Left cardiac atrium (tissue), 4 donors: Measurements from ENCODE around the gene NDUFS7. TPM values are rescaled to one million over a fixed set of nuclear protein-coding genes. Genes with fewer than 3 reads are reported as not detected.

Experiments
- ATAC-seq, 2 donors: fragments of 200-7000 bp; cut with Tn5 transposase; one replicate each; pipeline ENCODE4 v1.9.1; 2020; ENCODE audit warnings: mild to moderate bottlenecking in 2 of 2, moderate library complexity in 2 of 2
- DNase-seq: peaks from one replicate; pipeline ENCODE4 v3.0.0-alpha.2; 2020
- intact Hi-C, 2 donors: fragments of 100-400 bp; cut with DNase I; formaldehyde crosslinking; loops; one replicate each; pipeline versions ENCODE4 v1.14.1 to v1.15.1; 2022 to 2023
- total RNA-seq, 2 donors: library from RNA; stranded (reverse); fragmentation: NEBNext Ultra II Directional; extraction: Animal tissue kit (Norgen Biotek cat#: 25700); gene quantifications; one replicate each; pipeline ENCODE4 v1.2.1, GENCODE V29; 2021
- donor health status: DM: no; HTN: yes; CAD: no.
- donor health status: DM: no; HTN: yes; CAD: no; lungs with severe emphysema.
- donor health status: DM: yes; HTN: yes; CAD: no.
- donor health status: Dilated cardiomyopathy.

The NDUFS7 gene
- total RNA-seq, 2 donors from 2014 or later = 240 to 267 TPM

DNA sequence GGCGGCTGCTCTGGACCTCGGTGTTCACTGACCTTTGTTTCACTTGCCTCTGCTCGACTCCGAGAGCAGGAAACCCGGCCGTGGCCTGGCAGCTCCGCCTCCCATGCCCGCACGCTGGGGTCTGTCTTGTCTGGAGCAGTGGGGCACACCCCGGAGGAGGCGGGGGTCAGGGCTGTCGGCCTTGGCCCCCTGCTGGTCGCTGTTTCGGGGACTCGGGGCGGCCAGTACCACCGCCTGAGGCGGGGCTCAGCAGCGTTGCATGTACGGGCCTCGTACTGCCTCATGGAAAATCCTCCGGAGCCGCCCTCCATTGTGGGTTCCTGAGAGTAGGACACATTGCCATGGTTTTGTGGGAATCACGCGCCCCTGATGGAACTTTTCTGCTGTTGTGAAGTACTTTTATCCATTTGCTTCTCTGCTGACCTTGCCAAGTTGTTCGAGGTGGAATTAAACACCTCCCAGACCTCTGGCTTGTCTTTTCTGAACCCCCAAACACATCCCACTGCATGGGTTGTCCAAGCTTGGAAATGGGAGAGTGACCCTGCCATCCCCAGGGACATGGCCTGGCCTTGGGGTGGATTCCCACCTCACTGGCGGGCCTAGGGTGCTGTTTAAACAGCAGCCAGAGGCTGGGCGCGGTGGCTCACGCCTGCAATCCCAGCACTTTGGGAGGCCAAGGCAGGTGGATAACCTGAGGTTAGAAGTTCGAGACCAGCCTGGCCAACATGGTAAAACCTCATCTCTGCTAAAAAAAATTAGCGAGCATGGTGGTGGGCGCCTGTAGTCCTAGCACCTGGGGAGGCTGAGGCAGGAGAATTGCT is 5.5 kb upstream of the NDUFS7 start:
- ATAC-seq (no peak), DNase-seq (no peak)
- intact Hi-C loops = no loop called here

DNA sequence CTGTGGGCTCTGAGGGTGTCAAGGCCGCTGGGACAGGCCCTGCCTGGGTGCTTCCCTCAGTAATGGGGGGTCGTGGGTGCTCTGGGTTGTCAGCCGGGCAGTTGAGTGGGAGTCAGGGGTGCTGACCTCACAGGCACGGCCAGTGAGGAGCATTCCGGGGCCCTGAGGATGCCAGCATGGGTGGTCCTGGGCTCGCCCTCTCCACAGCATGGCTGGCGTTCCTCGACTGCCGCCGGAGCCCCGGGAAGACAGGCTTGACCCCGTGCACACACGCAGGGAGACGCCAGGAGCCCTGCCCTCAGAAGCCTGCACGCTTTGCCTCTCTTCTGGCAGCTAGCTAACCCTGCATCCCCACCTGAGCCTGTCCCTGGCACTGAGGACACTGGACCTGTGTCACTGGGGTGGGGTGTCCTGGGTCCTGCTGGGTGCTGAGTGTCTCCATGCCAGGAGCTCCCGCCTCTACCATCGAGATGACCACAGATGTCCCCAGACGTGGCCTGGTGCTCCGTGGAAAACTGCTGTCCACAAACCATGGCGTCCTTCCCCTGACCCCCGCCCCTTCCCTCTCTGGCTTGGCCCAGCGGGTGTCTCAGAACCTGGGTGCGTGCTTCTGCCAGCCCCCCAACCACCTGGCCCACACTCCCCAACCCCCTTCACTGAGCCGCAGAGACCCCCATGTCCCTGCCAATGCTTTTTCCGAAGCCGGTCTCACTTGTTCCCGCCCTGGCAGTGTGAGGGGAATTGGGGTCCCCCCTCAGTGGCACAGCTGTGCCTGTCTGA is 4.4 kb upstream of the NDUFS7 start:
- intact Hi-C loops = no loop called here
- ATAC-seq = no peak
- no peak for DNase-seq

DNA sequence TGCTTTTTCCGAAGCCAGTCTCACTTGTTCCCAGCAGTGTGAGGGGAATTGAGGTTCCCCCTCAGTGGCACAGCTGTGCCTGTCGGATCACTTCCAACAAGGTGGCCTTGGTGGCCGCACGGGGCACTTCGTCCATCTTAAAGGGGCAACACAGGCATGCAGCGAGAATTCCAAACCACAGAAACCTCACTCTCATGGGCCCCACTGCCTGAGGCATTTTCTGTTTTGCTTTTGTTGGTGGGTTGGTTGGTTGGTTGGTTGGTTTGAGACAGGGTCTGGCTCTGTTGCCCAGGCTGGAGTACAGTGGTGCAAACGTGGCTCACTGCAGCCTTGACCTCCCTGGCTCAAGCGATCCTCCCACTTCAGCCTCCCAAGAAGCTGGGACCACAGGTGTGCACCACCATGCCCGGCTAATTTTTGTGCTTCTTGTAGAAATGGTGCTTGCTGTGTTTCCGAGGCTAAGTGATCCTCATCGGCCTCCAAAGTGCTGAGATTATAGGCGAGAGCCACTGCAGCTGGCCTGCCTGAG is 3.7 kb upstream of the NDUFS7 start:
- ATAC-seq (no peak), DNase-seq (no peak)
- intact Hi-C loops = no loop called here

DNA sequence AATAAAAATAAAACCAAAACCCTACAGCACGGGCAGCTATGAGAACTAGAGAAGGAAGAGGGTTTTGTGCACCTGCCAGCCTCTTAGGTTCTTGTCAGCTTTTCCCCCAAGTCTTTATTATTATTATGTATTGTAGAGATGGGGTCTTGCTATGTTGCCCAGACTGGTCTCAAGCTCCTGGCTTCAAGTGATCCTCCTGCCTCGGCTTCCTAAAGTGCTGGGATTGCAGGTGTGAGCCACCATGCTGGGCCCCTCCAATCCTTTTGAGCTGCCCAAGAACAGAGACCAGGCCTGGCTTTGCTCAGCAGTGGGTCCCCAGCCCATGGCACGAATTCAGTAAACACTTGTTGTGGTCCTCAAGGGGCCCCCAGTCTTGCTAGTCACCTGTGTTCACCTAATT is 1.5 kb upstream of the NDUFS7 start:
- intact Hi-C loops = no loop called here
- DNase-seq (no peak), ATAC-seq (no peak)

DNA sequence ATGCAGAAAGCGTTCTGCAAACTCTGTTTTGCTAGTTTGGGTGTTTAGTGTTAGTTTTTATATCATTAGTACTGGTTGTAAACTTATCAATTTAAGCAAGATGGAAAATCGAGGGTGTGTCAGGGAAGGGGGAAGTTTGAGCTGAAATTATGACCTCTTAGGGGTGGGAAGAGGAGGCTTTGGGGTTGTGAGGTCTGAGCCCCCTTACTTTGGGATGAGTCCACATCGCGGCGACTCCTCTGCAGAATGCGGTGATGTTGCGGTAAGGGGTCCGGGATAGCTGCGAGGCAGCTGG is 743 bp upstream of the NDUFS7 start:
- no peak for DNase-seq
- intact Hi-C loops = no loop called here
- ATAC-seq = no peak

DNA sequence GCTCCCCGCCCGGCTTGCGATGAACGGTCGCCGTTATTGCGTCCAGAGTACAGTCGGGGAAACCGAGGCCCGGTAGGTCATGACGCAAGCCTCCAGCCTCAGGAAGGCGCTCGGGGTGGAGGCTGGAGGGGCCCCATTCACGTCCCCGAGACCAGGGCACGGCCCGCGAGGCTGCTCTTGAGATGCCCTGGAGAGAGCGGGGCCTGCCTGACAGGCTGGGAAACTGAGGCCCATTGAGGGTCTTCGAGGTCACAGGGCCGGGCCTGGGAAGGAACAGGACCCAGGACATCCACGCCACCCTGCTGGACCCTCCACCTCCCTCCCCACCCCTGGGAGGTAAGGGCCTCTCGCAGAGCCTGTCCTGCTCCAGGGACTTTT is 367 bp downstream of the NDUFS7 start:
- peak in 1 of 2 donors; percentile 1 for ATAC-seq
- intact Hi-C loops = no loop called here
- no peak for DNase-seq

DNA sequence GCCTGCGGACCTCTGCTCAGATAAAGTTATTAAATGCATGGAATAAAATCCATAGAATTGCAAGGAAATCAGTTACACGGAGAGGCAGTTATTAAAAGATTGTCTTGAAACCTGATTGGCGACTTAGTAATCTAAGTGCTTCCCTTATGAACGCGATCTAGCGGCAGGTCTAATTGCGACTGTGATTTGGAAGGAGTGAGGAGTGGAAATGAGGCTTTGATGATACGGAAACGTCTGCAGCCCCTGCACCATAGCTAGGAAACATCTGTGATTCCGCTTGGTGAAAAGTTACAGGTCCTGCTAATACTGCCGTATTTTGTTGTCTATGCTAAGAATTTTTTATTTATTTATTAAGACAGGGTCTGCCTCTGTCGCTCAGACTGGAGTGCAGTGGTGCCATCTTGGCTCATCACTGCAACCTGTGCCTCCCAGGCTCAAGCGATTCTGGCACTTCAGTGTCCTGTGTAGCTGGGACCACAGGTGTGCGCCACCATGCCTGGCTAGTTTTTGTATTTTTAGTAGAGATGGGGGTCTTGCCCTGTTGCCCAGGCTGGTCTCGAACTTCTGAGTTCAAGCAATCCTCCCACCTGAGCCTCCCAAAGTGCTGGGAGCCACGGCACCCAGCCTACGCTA is 887 bp downstream of the NDUFS7 start:
- no peak for DNase-seq
- intact Hi-C loops = no loop called here
- no peak for ATAC-seq

DNA sequence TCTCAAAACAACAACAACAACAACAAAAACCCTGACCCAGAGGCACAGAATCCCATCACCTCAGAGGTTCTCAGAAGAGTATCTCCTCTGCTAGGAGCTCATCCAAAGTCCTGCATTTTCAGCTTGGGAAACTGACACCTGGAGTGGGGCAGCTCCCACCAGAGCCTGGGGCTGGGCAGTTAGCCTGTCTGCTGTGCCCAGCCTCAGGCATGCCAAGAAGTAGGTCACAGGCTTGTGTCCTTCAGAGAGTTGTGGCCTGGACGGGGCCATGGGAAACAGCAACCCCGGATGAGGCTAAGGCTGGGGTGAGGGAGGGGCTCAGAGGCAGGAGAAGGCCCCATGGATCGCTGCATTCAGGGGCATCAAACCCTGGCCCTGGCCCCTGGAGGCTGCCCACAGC is 2.1 kb downstream of the NDUFS7 start:
- DNase-seq = no peak
- no peak for ATAC-seq
- intact Hi-C loops = no loop called here

DNA sequence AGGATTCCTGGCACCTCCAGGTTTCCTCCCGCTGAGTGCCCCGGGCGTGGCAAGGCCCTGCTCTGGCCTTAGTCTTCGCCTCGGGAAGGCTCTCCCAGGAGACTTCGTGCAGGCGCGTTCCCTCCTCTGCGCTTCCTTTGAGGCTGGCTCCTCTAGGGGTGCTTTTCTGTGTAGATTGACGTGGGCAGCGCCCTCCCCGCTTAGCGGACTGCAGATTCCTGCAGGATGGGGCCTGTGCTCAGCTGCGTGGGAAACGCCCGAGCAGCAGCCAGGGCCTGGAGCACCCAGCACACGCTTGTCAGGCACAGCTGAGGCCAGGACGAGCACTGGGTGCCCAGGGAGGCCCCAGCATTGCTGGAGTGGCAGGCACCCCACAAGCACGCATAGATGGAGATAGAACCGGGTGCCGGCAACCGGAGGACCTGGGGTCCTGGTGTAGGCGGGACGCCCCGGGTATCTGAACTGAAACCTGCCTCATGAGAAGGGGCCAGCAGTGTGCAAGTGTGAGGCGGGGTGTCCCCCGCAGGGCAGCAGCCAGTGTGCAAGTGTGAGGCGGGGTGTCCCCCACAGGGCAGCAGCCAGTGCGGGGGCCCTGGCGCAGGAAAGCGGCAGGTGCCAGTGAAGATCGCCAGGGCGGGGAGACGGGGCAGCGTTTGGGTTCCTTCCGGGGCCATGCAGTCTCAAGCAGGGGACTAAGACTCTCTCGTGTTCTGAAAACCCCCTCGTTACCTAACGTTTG is 3.4 kb downstream of the NDUFS7 start:
- intact Hi-C loops = no loop called here
- no peak for ATAC-seq
- no peak for DNase-seq

DNA sequence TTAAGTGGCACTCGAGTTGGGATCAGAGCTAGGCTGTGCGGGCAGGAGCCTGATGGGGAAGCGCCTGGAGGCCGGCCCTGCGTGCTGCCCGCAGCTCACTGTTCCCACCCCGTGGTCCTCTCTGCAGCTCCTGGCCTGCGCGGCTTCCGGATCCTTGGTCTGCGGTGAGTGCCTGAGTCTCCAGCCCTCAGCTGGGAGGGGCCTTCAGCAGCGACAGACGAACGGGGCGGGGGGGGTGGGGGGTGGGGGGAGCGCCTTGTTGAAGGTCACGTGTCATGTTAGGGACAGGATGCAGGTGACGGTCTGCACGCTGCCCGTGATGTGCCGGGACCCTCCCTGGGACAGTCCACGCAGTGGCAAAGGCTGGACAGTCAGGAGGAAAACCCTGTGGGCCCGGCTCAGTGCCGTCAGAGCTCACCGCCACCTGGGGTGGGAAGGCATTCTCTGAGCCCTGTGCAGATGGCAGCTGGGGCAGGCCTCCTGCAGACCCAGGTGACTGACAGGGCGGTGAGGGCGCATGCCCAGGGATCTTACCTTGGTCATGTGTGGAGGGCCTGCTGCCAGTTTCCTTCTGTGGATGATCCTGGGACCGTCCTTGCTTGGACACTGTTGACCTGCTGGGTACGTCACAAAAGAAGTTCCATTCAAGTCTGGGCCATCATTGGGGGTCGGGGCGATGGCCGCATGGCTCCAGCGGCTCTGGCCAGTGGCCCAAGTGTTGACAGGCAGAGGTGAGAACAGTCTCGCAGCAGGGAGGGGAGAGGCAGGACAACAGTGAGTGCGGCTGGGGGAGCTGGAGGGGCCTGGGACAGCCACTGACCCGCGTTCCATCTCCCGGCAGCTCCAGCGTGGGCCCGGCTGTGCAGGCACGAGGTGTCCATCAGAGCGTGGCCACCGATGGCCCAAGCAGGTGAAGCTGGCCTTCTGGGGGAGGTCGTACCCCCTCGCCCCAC is 4.3 kb downstream of the NDUFS7 start:
- no peak for DNase-seq
- ATAC-seq = peak; percentile 2 to 14
- intact Hi-C loops = no loop called here

DNA sequence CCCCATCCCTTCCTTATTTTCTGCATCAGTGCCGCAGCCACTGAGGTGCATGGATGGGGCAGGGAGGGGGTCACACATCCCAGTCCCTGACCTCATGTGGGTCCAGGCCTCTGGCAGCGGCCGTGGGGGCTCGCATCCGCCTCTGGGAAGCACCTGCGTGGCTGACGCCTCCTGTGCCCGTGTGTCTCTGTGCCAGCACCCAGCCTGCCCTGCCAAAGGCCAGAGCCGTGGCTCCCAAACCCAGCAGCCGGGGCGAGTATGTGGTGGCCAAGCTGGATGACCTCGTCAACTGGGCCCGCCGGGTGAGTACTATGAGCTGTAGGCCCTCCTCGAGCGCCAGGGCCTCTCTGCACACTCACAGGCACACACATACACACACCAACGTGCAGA is 4.9 kb downstream of the NDUFS7 start:
- intact Hi-C loops = no loop called here
- ATAC-seq (no peak), DNase-seq (no peak)

DNA sequence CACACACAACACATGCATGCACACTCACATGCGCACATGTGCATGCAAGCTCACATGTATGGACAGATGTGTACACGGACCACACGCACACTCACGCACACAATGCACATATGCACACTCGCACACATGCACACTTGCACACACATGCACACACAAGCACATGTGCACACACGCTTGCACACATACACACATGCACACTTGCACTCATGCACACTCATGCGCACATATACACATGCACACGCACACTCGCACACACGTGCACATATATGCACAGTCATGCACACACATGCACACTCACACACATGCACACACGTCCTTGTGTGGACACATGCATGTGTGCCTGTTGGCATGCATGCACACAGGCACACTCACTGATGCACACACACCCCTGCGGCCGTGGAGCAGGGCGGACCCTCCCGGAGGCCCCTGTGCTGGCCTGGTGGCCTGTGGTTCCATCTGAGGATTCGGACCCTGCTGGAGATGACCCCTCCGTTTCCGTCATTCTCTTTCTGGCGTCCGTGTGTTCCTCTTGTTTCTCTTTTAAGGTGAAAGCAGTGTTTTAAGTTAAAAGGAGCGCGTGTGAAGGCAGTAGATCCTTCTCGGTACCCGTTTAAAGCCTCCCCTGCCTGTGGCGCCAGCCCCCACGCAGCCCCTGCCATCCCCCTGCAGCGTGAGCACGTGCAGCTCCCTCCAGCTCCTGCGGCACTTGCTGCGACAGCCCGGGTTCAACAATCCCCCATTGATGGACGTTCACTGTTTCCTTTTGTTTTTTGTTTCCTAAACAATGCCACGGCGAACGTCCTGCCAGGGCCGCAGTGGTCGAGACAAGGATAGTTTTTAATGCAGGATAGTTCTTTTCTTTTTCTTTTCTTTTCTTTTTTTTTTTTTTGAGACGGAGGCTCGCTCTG is 5.6 kb downstream of the NDUFS7 start:
- ATAC-seq (no peak), DNase-seq (no peak)
- intact Hi-C loops = no loop called here

DNA sequence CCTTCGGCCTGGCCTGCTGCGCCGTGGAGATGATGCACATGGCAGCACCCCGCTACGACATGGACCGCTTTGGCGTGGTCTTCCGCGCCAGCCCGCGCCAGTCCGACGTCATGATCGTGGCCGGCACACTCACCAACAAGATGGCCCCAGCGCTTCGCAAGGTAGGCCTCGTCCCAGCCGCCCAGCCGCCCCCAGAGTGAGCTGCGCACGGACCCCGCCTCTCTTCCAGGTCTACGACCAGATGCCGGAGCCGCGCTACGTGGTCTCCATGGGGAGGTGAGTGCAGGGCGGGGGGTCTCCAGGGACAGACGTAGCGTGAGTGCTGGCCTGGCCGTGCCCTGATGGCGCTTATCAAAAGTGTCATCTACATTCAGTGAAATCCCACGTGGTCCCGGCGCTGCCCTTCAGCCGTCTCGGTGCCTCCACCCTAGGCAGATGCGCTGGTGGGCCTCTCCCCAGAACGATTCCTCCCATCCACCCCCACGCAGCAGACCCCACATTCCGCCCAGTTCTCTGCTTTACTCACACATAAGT is 7.2 kb downstream of the NDUFS7 start:
- intact Hi-C loops = no loop called here

DNA sequence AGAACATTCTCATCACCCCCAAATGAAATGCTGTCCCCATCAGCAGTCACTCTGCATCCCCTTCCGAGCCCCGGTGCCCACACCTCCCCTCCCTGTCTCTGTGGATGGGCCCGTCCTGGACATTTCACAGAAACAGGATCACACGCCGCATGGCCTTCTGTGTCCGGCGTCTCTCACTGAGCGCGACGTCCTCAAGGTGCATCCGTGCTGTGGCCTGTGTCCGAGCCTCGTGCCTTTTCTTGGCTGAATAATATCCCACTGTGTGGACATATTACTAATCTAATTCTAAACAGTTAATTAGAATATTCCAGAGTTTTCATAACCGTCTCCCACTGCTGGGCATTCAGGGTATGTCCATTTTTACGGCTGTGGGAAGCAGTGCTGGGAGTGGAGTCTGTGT is 8.7 kb downstream of the NDUFS7 start:
- no peak for ATAC-seq
- intact Hi-C loops = no loop called here
- DNase-seq = no peak

More for the DNA sequence above, 7.2 kb downstream of the NDUFS7 start:
- DNase-seq = no peak
- no peak for ATAC-seq

DNA sequence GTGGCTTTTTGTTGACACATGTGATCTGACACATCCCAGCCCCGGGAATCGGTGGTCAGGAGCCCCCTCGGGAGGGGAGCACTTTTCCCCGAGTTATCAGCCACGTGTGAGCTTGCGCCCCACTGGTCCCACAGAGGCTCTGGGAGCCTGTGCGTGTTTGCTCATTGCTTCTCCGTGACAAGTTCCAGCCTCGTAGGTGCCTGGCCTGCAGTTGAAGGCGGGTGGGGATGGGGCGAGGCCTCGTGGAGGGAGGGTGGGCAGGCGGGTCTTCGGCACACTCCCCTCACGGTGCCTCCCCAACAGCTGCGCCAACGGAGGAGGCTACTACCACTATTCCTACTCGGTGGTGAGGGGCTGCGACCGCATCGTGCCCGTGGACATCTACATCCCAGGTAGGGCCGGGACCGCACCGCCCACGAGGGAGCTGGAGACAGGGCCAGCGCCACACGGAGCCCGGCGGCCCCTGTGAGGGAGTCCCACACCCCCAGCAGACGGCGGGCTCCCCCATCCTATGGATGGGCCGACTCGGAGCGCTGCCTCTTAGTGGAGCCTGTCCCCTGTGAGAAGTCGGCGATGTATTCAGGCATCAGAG is 9.3 kb downstream of the NDUFS7 start:
- intact Hi-C loops = no loop called here
- ATAC-seq (no peak), DNase-seq (no peak)

DNA sequence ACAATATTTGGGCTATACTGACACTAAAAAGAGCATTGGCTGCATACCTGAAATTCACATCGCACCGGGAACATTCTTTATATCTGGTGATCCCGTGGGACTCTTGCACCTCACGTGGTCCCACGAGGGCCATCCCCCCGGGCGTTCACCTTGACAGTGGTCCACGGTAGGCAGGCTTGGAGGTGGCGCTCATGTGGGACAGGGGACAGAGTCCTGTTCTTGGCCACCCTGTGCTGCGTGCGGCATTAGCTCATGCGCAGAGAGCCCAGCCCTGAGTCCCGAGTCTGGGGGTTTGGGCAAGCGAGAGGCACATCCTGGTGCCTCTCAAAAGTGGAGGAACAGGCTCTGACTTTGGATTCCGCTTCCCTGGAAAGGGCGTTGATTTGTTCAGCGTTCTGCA is 10.1 kb downstream of the NDUFS7 start:
- ATAC-seq (no peak), DNase-seq (no peak)

More for the DNA sequence above, 10.1 kb downstream of the NDUFS7 start:
- intact Hi-C loops = no loop called here
